ENCODE measurements around the gene TSPAN17. TPM values are rescaled to one million over a fixed set of nuclear protein-coding genes. Genes with fewer than 3 reads are reported as not detected.

The TSPAN17 gene
- total and polyA plus RNA-seq, 2 experiments from 2014 or later, result 11.7 to 52.1 TPM

DNA sequence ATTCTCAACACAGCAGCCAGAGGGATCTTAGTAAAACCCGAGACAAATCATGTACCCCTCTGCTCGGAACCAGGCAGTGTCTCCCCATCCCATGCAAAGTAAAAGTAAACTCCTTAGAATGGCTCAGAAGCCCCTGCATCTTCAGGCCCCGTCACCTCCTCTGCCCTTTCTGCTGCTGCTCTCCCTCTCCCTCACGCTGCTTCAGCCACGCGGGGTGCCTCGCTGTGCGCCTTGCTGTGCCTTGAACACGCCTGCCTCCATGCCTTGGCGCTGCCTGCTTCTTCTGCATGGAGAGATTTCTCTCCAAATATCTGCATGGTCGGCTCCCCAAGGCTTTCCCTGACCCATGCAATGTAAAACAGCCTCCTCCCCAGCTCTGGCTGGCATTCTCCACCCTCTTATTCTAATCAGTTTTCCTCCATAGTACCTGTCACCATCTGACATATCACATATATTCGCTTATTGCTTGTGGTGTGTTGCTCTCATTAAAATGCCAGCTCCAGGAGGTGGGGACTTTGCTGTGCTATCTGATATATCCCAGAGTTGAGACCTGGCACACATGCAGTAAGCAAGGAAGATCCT is 45.3 kb upstream of the TSPAN17 start:
- Mint-ChIP-seq H3K4me1 (peaks cover 14% of the 10 kb centered on the region), H3K36me3 (ENCODE audit: low read depth) (peaks cover 18% of the 10 kb centered on the region), H3K4me3 (no peak overlapping the region), H3K9me3 (peaks cover 5% of the 10 kb centered on the region), H3K27me3 (ENCODE audit: insufficient read depth, low read depth, poor library complexity) (peaks cover 11% of the 10 kb centered on the region), H3K27ac (no peak overlapping the region)
- Histone ChIP-seq H3F3A (replicated peaks; ENCODE audit: low read depth) (no peaks in the 10 kb centered on the region), H3K27ac (ENCODE audit: low read depth) (no peak overlapping the region), H3K9me2 (ENCODE audit: insufficient read depth) (no peaks in the 10 kb centered on the region), H3K79me2 (replicated peaks; ENCODE audit: insufficient read depth) (no peaks in the 10 kb centered on the region), H3K4me3 (no peak overlapping the region), H3K4me2 (no peak overlapping the region), H2AFZ (no peak overlapping the region), H3K36me3 (ENCODE audit: insufficient read depth) (no peaks in the 10 kb centered on the region), H3K27me3 (ENCODE audit: insufficient read depth) (peaks cover 10% of the 10 kb centered on the region; the same call in 1 of the 2 replicates), H3K4me1 (ENCODE audit: insufficient read depth) (peaks cover 9% of the 10 kb centered on the region), H4K20me1 (replicated peaks; ENCODE audit: insufficient read depth) (peaks cover 13% of the 10 kb centered on the region; the same call in 1 of the 2 replicates)
- ATAC-seq, result no peak
- no peak for TF ChIP-seq ZNF114 (CRISPR knock-in tag; IDR thresholded peaks at IDR 0.05)
- no peak for TF ChIP-seq EZH2 (IDR thresholded peaks at IDR 0.05; ENCODE audit: low read depth, unreplicated experiment)
- TF ChIP-seq, protein P1, sequence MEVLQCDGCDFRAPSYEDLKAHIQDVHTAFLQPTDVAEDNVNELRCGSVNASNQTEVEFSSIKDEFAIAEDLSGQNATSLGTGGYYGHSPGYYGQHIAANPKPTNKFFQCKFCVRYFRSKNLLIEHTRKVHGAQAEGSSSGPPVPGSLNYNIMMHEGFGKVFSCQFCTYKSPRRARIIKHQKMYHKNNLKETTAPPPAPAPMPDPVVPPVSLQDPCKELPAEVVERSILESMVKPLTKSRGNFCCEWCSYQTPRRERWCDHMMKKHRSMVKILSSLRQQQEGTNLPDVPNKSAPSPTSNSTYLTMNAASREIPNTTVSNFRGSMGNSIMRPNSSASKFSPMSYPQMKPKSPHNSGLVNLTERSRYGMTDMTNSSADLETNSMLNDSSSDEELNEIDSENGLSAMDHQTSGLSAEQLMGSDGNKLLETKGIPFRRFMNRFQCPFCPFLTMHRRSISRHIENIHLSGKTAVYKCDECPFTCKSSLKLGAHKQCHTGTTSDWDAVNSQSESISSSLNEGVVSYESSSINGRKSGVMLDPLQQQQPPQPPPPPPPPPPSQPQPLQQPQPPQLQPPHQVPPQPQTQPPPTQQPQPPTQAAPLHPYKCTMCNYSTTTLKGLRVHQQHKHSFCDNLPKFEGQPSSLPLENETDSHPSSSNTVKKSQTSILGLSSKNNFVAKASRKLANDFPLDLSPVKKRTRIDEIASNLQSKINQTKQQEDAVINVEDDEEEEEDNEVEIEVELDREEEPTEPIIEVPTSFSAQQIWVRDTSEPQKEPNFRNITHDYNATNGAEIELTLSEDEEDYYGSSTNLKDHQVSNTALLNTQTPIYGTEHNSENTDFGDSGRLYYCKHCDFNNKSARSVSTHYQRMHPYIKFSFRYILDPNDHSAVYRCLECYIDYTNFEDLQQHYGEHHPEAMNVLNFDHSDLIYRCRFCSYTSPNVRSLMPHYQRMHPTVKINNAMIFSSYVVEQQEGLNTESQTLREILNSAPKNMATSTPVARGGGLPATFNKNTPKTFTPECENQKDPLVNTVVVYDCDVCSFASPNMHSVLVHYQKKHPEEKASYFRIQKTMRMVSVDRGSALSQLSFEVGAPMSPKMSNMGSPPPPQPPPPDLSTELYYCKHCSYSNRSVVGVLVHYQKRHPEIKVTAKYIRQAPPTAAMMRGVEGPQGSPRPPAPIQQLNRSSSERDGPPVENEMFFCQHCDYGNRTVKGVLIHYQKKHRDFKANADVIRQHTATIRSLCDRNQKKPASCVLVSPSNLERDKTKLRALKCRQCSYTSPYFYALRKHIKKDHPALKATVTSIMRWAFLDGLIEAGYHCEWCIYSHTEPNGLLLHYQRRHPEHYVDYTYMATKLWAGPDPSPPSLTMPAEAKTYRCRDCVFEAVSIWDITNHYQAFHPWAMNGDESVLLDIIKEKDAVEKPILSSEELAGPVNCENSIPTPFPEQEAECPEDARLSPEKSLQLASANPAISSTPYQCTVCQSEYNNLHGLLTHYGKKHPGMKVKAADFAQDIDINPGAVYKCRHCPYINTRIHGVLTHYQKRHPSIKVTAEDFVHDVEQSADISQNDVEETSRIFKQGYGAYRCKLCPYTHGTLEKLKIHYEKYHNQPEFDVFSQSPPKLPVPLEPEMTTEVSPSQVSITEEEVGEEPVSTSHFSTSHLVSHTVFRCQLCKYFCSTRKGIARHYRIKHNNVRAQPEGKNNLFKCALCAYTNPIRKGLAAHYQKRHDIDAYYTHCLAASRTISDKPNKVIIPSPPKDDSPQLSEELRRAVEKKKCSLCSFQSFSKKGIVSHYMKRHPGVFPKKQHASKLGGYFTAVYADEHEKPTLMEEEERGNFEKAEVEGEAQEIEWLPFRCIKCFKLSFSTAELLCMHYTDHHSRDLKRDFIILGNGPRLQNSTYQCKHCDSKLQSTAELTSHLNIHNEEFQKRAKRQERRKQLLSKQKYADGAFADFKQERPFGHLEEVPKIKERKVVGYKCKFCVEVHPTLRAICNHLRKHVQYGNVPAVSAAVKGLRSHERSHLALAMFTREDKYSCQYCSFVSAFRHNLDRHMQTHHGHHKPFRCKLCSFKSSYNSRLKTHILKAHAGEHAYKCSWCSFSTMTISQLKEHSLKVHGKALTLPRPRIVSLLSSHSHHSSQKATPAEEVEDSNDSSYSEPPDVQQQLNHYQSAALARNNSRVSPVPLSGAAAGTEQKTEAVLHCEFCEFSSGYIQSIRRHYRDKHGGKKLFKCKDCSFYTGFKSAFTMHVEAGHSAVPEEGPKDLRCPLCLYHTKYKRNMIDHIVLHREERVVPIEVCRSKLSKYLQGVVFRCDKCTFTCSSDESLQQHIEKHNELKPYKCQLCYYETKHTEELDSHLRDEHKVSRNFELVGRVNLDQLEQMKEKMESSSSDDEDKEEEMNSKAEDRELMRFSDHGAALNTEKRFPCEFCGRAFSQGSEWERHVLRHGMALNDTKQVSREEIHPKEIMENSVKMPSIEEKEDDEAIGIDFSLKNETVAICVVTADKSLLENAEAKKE (CRISPR knock-in tag; IDR thresholded peaks at IDR 0.05), result no peak
- TF ChIP-seq, protein P2, sequence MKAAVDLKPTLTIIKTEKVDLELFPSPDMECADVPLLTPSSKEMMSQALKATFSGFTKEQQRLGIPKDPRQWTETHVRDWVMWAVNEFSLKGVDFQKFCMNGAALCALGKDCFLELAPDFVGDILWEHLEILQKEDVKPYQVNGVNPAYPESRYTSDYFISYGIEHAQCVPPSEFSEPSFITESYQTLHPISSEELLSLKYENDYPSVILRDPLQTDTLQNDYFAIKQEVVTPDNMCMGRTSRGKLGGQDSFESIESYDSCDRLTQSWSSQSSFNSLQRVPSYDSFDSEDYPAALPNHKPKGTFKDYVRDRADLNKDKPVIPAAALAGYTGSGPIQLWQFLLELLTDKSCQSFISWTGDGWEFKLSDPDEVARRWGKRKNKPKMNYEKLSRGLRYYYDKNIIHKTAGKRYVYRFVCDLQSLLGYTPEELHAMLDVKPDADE (IDR thresholded peaks at IDR 0.05), result no peak
- no peak for TF ChIP-seq EZH2phosphoT487 (IDR thresholded peaks at IDR 0.05; ENCODE audit: unreplicated experiment)
- no peak for TF ChIP-seq JUNB (IDR thresholded peaks at IDR 0.05; ENCODE audit: unreplicated experiment)
- no peak for TF ChIP-seq CREB1 (CRISPR knock-in tag; IDR thresholded peaks at IDR 0.05; ENCODE audit: low read depth)
- no peak for TF ChIP-seq STAT1 (IDR thresholded peaks at IDR 0.05; ENCODE audit: unreplicated experiment)
- TF ChIP-seq ZNF331 (CRISPR knock-in tag; IDR thresholded peaks at IDR 0.05; ENCODE audit: low read depth), result no peak
- TF ChIP-seq, protein P3, sequence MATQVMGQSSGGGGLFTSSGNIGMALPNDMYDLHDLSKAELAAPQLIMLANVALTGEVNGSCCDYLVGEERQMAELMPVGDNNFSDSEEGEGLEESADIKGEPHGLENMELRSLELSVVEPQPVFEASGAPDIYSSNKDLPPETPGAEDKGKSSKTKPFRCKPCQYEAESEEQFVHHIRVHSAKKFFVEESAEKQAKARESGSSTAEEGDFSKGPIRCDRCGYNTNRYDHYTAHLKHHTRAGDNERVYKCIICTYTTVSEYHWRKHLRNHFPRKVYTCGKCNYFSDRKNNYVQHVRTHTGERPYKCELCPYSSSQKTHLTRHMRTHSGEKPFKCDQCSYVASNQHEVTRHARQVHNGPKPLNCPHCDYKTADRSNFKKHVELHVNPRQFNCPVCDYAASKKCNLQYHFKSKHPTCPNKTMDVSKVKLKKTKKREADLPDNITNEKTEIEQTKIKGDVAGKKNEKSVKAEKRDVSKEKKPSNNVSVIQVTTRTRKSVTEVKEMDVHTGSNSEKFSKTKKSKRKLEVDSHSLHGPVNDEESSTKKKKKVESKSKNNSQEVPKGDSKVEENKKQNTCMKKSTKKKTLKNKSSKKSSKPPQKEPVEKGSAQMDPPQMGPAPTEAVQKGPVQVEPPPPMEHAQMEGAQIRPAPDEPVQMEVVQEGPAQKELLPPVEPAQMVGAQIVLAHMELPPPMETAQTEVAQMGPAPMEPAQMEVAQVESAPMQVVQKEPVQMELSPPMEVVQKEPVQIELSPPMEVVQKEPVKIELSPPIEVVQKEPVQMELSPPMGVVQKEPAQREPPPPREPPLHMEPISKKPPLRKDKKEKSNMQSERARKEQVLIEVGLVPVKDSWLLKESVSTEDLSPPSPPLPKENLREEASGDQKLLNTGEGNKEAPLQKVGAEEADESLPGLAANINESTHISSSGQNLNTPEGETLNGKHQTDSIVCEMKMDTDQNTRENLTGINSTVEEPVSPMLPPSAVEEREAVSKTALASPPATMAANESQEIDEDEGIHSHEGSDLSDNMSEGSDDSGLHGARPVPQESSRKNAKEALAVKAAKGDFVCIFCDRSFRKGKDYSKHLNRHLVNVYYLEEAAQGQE (IDR thresholded peaks at IDR 0.05; ENCODE audit: unreplicated experiment), result no peak
- TF ChIP-seq POLR2AphosphoS5 (IDR thresholded peaks at IDR 0.05; ENCODE audit: low read depth), result no peak
- TF ChIP-seq, protein P4, sequence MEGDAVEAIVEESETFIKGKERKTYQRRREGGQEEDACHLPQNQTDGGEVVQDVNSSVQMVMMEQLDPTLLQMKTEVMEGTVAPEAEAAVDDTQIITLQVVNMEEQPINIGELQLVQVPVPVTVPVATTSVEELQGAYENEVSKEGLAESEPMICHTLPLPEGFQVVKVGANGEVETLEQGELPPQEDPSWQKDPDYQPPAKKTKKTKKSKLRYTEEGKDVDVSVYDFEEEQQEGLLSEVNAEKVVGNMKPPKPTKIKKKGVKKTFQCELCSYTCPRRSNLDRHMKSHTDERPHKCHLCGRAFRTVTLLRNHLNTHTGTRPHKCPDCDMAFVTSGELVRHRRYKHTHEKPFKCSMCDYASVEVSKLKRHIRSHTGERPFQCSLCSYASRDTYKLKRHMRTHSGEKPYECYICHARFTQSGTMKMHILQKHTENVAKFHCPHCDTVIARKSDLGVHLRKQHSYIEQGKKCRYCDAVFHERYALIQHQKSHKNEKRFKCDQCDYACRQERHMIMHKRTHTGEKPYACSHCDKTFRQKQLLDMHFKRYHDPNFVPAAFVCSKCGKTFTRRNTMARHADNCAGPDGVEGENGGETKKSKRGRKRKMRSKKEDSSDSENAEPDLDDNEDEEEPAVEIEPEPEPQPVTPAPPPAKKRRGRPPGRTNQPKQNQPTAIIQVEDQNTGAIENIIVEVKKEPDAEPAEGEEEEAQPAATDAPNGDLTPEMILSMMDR (conservative IDR thresholded peaks at IDR 0.05; ENCODE audit: low read depth in 2 of 2), result no peak
- no peak for TF ChIP-seq NANOG (IDR thresholded peaks at IDR 0.05; ENCODE audit: borderline replicate concordance)
- no peak for DNase-seq (ENCODE audit: low spot score)
